HepG2 (cell line): ENCODE data around the gene TMEM145. TPM values are rescaled to one million over a fixed set of nuclear protein-coding genes. Genes with fewer than 3 reads are reported as not detected.

Experiments
- DR1 ChIP-seq: sonication (generic); formaldehyde crosslinking; IDR thresholded peaks from 2 replicates; pipeline ENCODE4 v1.8.0; 2021; ENCODE audit warnings: mild to moderate bottlenecking, missing genetic modification reagents, inconsistent platforms
- GABPB1 ChIP-seq: IDR thresholded peaks from 2 replicates; pipeline ENCODE4 v1.6.1; 2016; ENCODE audit warnings: mild to moderate bottlenecking, missing genetic modification reagents, moderate library complexity, missing compliant biosample characterization
- MYC ChIP-seq: sonication (generic); formaldehyde crosslinking; IDR thresholded peaks from 2 replicates; pipeline ENCODE4 v1.9.0; 2021; ENCODE audit warnings: missing genetic modification reagents, borderline replicate concordance
- NFKB2 ChIP-seq: sonication (generic); formaldehyde crosslinking; IDR thresholded peaks from 2 replicates; pipeline ENCODE4 v1.4.0; 2020; ENCODE audit warnings: missing genetic modification reagents, borderline replicate concordance
- SCMH1 ChIP-seq: sonication (generic); formaldehyde crosslinking; IDR thresholded peaks from 2 replicates; pipeline ENCODE4 v1.9.0; 2021; ENCODE audit warnings: missing genetic modification reagents, mild to moderate bottlenecking, borderline replicate concordance
- SOX13 ChIP-seq, 3 experiments: fragments of 450-650 bp in 1 of 3; sonication (generic) in 1 of 3; formaldehyde crosslinking in 1 of 3; IDR thresholded peaks in 2 of 3; conservative IDR thresholded peaks in 1 of 3; 2 replicates each; pipeline versions ENCODE4 v1.5.0 to v1.6.1; 2016 to 2020; ENCODE audit warnings: antibody characterized with exemption in 1 of 3, mild to moderate bottlenecking in 1 of 3, missing compliant biosample characterization in 1 of 3, missing genetic modification reagents in 1 of 3, moderate library complexity in 1 of 3
- ZNF350 ChIP-seq: sonication (generic); formaldehyde crosslinking; IDR thresholded peaks from 2 replicates; pipeline ENCODE4 v1.4.0; 2020; ENCODE audit warnings: mild to moderate bottlenecking, low read depth, missing genetic modification reagents, borderline replicate concordance
- ZNF382 ChIP-seq: sonication (generic); formaldehyde crosslinking; IDR thresholded peaks from 2 replicates; pipeline ENCODE4 v1.5.0; 2020; ENCODE audit warnings: missing genetic modification reagents, mild to moderate bottlenecking, borderline replicate concordance
- ZNF83 ChIP-seq: sonication (generic); formaldehyde crosslinking; IDR thresholded peaks from 2 replicates; pipeline ENCODE4 v1.4.0; 2020; ENCODE audit warnings: missing genetic modification reagents, mild to moderate bottlenecking, borderline replicate concordance
- ZNF879 ChIP-seq: sonication (generic); formaldehyde crosslinking; IDR thresholded peaks from 2 replicates; pipeline ENCODE4 v1.8.1; 2023; ENCODE audit warnings: missing genetic modification reagents
- polyA plus RNA-seq, 8 experiments: library from polyadenylated mRNA; depleted of rRNA in 3 of 8; stranded (reverse) in 7 of 8; unstranded in 1 of 8; fragments of >200 nt; fragmentation: Illumina TruSeq in 4 of 8; extraction: Trizol in 4 of 8; gene quantifications; 2 replicates each; pipeline versions ENCODE4 v1.2.1 to v1.2.3, GENCODE V29; 2011 to 2016; ENCODE audit warnings: low read depth in 4 of 8, missing spikeins in 1 of 8, mixed read lengths in 1 of 8; ENCODE audit not compliant: insufficient read depth in 1 of 8
- total RNA-seq, 5 experiments: library from RNA; depleted of rRNA; stranded (reverse); fragments of >200 nt; fragmentation: Illumina TruSeq; extraction: Trizol; gene quantifications; 2 replicates each; pipeline ENCODE4 v1.2.3, GENCODE V29; 2016; ENCODE audit warnings: low read depth in 1 of 5
- TF ChIP-seq, protein P1 (sequence below): sonication (generic); formaldehyde crosslinking; IDR thresholded peaks from 2 replicates; pipeline ENCODE4 v1.9.0; 2021; ENCODE audit warnings: missing genetic modification reagents, mild to moderate bottlenecking, borderline replicate concordance
- TF ChIP-seq, protein P2 (sequence below): conservative IDR thresholded peaks from 2 replicates; pipeline ENCODE4 v1.6.1; 2018; ENCODE audit warnings: missing genetic modification reagents
- TF ChIP-seq, protein P3 (sequence below): IDR thresholded peaks from 2 replicates; pipeline ENCODE4 v1.4.0; 2020; ENCODE audit warnings: mild to moderate bottlenecking, missing genetic modification reagents
- TF ChIP-seq, protein P4 (sequence below): sonication (generic); formaldehyde crosslinking; IDR thresholded peaks from 2 replicates; pipeline ENCODE4 v1.8.0; 2022; ENCODE audit warnings: missing genetic modification reagents, mild to moderate bottlenecking, borderline replicate concordance

Gene TMEM145
- total and polyA plus RNA-seq, 2 of the 13 experiments (the other 11 are each of a cell fraction or from before 2014, with no cell fraction given) = 0.07 to 5.1 TPM

DNA sequence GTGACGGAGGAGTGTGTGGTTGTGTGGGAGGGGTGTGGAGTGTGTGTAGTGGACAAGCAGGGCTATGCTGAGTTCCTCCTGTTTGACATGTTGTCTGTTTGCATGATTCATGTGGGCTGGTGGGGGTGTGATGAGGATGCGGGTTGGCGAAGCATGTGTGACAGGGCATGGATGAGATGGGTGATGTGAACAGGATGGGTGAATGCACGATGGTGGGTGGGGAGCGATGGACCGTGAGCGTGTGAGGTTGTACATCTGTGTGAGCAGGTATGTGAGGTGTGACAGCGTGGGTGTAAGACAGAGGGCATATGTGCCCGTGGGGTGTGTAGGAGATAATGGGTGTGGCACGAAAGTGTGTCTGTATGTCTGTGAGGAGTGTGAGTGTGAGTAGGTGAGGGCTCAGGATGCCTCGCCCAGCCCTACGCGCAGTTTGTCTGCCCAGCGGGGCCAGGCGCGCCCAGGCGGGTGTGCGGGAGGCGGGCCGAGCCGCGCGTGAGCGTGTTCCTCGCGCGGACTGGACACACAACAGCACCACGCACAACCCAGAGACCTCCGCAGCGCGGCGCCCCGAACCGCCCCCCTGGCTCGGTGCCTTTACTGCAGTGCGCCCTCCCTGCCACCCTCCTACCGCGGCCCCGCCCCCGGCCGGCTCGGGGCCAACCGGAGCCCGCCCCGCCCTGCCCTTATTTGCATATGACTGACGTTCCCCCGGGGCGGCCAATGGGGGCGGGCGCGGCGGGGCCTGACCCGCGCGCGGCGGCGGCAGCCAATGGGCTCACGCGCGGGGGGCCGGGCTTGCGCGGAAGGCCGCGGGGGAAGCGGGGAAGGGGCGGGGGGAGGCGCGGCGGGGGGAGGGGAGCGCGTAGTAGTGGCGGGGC is 29.7 kb upstream of the TMEM145 start (continued):
- no peak; the same call in 1 of the 2 replicates for TF ChIP-seq ZNF83 (CRISPR knock-in tag)
- TF ChIP-seq, protein P1, sequence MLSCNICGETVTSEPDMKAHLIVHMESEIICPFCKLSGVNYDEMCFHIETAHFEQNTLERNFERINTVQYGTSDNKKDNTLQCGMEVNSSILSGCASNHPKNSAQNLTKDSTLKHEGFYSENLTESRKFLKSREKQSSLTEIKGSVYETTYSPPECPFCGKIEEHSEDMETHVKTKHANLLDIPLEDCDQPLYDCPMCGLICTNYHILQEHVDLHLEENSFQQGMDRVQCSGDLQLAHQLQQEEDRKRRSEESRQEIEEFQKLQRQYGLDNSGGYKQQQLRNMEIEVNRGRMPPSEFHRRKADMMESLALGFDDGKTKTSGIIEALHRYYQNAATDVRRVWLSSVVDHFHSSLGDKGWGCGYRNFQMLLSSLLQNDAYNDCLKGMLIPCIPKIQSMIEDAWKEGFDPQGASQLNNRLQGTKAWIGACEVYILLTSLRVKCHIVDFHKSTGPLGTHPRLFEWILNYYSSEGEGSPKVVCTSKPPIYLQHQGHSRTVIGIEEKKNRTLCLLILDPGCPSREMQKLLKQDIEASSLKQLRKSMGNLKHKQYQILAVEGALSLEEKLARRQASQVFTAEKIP = no peak
- TF ChIP-seq ZNF879 (CRISPR knock-in tag) = no peak
- TF ChIP-seq, protein P2, sequence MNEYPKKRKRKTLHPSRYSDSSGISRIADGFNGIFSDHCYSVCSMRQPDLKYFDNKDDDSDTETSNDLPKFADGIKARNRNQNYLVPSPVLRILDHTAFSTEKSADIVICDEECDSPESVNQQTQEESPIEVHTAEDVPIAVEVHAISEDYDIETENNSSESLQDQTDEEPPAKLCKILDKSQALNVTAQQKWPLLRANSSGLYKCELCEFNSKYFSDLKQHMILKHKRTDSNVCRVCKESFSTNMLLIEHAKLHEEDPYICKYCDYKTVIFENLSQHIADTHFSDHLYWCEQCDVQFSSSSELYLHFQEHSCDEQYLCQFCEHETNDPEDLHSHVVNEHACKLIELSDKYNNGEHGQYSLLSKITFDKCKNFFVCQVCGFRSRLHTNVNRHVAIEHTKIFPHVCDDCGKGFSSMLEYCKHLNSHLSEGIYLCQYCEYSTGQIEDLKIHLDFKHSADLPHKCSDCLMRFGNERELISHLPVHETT = no peak
- 0 out of 2 replicates have a peak, but pooled peaks have one; percentile 35 for TF ChIP-seq MYC (CRISPR knock-in tag)
- no peak for TF ChIP-seq SCMH1 (CRISPR knock-in tag)
- TF ChIP-seq DR1 = no peak
- 0 out of 2 replicates have a peak, but pooled peaks have one; percentile 21 for TF ChIP-seq NFKB2
- no peak for TF ChIP-seq ZNF350 (CRISPR knock-in tag)
- TF ChIP-seq ZNF382 (CRISPR knock-in tag) = no peak
- TF ChIP-seq, protein P3, sequence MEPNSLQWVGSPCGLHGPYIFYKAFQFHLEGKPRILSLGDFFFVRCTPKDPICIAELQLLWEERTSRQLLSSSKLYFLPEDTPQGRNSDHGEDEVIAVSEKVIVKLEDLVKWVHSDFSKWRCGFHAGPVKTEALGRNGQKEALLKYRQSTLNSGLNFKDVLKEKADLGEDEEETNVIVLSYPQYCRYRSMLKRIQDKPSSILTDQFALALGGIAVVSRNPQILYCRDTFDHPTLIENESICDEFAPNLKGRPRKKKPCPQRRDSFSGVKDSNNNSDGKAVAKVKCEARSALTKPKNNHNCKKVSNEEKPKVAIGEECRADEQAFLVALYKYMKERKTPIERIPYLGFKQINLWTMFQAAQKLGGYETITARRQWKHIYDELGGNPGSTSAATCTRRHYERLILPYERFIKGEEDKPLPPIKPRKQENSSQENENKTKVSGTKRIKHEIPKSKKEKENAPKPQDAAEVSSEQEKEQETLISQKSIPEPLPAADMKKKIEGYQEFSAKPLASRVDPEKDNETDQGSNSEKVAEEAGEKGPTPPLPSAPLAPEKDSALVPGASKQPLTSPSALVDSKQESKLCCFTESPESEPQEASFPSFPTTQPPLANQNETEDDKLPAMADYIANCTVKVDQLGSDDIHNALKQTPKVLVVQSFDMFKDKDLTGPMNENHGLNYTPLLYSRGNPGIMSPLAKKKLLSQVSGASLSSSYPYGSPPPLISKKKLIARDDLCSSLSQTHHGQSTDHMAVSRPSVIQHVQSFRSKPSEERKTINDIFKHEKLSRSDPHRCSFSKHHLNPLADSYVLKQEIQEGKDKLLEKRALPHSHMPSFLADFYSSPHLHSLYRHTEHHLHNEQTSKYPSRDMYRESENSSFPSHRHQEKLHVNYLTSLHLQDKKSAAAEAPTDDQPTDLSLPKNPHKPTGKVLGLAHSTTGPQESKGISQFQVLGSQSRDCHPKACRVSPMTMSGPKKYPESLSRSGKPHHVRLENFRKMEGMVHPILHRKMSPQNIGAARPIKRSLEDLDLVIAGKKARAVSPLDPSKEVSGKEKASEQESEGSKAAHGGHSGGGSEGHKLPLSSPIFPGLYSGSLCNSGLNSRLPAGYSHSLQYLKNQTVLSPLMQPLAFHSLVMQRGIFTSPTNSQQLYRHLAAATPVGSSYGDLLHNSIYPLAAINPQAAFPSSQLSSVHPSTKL (CRISPR knock-in tag) = peak; percentile 30; the same call in 1 of the 2 replicates
- peak; percentile 49; the same call in 1 of the 2 replicates for TF ChIP-seq GABPB1
- no peak for TF ChIP-seq SOX13 (IDR thresholded peaks at IDR 0.05)
- TF ChIP-seq SOX13 (CRISPR knock-in tag; conservative IDR thresholded peaks at IDR 0.05 in 1 of 2, IDR thresholded peaks at IDR 0.05 in 1 of 2) = 0 out of 4 replicates have a peak, but pooled peaks of 1 of the 2 experiments have one; percentile 18
- TF ChIP-seq, protein P4, sequence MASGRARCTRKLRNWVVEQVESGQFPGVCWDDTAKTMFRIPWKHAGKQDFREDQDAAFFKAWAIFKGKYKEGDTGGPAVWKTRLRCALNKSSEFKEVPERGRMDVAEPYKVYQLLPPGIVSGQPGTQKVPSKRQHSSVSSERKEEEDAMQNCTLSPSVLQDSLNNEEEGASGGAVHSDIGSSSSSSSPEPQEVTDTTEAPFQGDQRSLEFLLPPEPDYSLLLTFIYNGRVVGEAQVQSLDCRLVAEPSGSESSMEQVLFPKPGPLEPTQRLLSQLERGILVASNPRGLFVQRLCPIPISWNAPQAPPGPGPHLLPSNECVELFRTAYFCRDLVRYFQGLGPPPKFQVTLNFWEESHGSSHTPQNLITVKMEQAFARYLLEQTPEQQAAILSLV (CRISPR knock-in tag) = peak; percentile 69; the same call in 1 of the 2 replicates
